ENCODE results near the gene NFATC4. TPM values are rescaled to one million over a fixed set of nuclear protein-coding genes. Genes with fewer than 3 reads are reported as not detected.

The NFATC4 gene
- total RNA-seq, 2 experiments from 2014 or later = 0.54 to 1.1 TPM

GRCh38 chr14:24416254-24416931 is 48.4 kb downstream of the NFATC4 start:
- no peak overlapping the region for H3K4me3 Mint-ChIP-seq
- no peaks in the 10 kb centered on the region for H3K27me3 Mint-ChIP-seq
- H3K9me3 Mint-ChIP-seq = no peaks in the 10 kb centered on the region
- no peaks in the 10 kb centered on the region for H3K4me1 Mint-ChIP-seq
- DNase-seq = no peak
- H3K36me3 Mint-ChIP-seq = no peaks in the 10 kb centered on the region
- H3K27ac Mint-ChIP-seq = no peak overlapping the region

GRCh38 chr14:24416932-24417619 is 49.1 kb downstream of the NFATC4 start:
- no peak for DNase-seq
- H3K9me3 Mint-ChIP-seq = no peaks in the 10 kb centered on the region
- H3K27ac Mint-ChIP-seq = no peak overlapping the region
- H3K27me3 Mint-ChIP-seq = no peaks in the 10 kb centered on the region
- no peaks in the 10 kb centered on the region for H3K36me3 Mint-ChIP-seq
- no peaks in the 10 kb centered on the region for H3K4me1 Mint-ChIP-seq
- no peak overlapping the region for H3K4me3 Mint-ChIP-seq

- Mint-ChIP-seq H3K4me3 (no peak overlapping the region), H3K9me3 (no peaks in the 10 kb centered on the region), H3K36me3 (no peaks in the 10 kb centered on the region), H3K27ac (no peak overlapping the region), H3K27me3 (no peaks in the 10 kb centered on the region), H3K4me1 (no peaks in the 10 kb centered on the region)
- no peak for DNase-seq
These were observed 50.0 kb downstream of the NFATC4 start for GRCh38 chr14:24417832-24418491.

DNA sequence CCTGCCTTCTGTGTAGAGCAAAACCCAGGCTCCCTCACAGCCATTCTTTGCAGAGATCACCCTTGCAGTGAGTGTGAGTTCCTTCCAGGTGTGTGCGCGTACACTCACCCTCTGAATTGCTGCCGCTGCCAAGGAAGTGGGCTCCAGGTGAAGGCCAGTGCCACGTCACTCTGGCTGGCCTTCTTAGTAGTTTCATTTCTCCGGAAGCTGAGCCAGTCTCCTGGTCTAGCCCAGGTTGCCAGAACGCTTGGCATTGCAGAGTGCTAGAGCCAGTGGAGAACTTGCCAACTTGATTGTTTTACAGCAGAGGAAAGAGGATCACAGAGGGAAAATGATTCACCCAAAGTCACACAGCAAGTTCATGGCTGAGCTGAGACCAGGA is 50.5 kb downstream of the NFATC4 start:
- no peak overlapping the region for H3K27ac Mint-ChIP-seq
- H3K4me3 Mint-ChIP-seq = no peak overlapping the region
- no peaks in the 10 kb centered on the region for H3K4me1 Mint-ChIP-seq
- no peaks in the 10 kb centered on the region for H3K36me3 Mint-ChIP-seq
- no peak for DNase-seq
- H3K9me3 Mint-ChIP-seq = no peaks in the 10 kb centered on the region
- H3K27me3 Mint-ChIP-seq = no peaks in the 10 kb centered on the region

GRCh38 chr14:24422261-24422660 is 54.3 kb downstream of the NFATC4 start:
- no peak for DNase-seq
- Mint-ChIP-seq H3K4me3 (no peak overlapping the region), H3K9me3 (no peaks in the 10 kb centered on the region), H3K4me1 (peaks cover 19% of the 10 kb centered on the region), H3K27ac (no peak overlapping the region), H3K36me3 (peaks cover 2% of the 10 kb centered on the region), H3K27me3 (no peaks in the 10 kb centered on the region)

DNA sequence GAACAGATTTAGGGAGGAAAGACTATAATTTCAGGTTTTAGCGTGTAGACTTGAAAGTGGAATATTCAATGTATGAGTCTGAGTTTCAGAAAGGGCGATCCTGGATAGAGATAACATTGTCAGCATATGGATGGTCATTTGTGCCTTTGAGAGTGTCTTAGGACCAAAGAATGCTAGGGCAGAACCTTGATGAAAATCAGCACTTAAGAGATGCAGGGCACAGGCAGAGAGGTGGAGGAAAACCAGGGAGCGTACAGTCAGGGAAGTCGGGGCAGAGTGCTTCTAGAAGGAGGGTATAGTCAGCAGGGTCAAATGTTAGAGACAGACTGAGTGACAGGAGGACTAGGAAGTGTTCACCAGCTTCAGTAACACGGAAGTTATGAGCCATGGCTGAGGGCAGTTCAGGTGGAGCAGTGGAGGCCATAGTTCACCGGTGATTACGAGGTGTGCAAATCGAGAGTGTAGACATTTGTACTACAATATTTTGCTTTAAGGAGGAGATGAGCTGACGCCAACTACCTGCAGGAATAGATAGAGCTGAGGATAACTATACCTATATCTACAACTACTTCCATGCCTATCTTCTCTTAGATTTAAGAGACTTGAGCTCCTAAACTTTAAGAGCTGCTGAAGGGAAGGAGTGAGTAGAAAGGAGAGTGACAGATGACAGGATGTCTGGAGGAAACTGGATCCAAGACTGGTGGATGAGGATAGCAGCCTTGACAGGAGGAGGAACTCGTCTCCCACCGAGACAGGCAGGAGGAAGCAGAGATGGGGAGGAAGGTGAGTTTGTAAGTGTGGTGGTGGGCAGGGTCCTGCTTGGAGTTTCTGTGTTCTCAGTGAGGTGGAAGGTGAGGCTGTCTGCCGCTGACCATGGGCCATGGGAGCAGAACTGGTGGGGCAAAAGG is 55.0 kb downstream of the NFATC4 start:
- Mint-ChIP-seq H3K36me3 (peaks cover 2% of the 10 kb centered on the region), H3K4me1 (peaks cover 21% of the 10 kb centered on the region), H3K27me3 (no peaks in the 10 kb centered on the region), H3K4me3 (no peak overlapping the region), H3K9me3 (no peaks in the 10 kb centered on the region), H3K27ac (no peak overlapping the region)
- no peak for DNase-seq

DNA sequence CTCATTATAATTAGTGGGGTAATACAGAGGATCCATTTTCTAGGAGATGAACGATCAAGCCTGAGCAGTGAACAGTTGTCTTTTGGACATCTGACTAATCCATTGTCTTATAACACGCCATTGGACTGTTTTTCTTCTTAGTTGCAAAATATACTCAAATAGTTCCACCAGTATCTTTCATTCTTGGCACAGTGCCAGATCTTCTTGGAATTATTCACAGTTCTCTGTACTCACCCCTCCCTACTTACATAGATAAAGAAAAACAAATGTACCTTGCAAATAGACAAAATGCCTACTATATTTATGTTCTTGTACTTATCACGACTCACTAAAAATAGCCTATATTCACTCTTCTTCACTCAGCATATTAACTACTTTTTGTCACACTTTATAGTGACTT is 57.7 kb downstream of the NFATC4 start:
- no peak for DNase-seq
- Mint-ChIP-seq H3K36me3 (peaks cover 2% of the 10 kb centered on the region), H3K27ac (no peak overlapping the region), H3K4me1 (peaks cover 28% of the 10 kb centered on the region), H3K27me3 (no peaks in the 10 kb centered on the region), H3K9me3 (no peaks in the 10 kb centered on the region), H3K4me3 (no peak overlapping the region)

DNA sequence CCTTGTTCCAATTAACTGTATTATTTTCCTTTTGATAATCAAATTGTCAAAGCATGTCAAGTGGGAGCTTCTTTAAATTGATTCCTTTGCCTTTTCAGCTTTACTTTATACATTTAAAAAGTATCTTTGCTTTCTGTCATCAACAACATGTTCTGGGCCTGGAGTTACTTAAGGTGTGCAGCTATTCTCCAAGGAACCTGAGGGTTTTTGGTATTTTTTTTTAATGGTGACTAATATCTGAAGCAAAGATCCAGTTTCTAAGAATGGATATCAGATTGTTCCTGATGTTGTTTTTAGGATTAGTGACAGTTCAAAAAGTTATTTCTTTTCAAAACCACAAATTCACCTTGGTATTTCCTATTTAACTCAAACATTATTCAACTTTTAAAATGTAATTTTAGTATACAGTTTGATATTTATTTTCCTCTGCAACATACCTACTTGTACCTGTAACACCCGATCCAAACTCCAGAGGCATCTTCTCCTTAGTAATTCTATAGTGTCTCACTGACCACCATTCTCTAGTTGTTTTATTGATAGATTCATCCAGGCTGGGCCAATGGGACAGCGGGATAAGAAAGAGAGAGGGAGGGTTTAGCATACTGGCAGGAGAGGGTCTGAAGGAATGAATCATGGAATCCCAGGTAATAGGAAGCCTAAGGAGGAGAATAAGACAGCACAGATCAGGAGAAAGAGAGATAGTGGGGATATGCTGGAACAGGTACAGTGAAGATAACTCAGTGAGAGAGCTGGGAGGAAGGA is 58.3 kb downstream of the NFATC4 start:
- Mint-ChIP-seq H3K27ac (no peak overlapping the region), H3K27me3 (no peaks in the 10 kb centered on the region), H3K4me3 (no peak overlapping the region), H3K9me3 (no peaks in the 10 kb centered on the region), H3K36me3 (peaks cover 4% of the 10 kb centered on the region), H3K4me1 (peaks cover 32% of the 10 kb centered on the region)
- DNase-seq = no peak

DNA sequence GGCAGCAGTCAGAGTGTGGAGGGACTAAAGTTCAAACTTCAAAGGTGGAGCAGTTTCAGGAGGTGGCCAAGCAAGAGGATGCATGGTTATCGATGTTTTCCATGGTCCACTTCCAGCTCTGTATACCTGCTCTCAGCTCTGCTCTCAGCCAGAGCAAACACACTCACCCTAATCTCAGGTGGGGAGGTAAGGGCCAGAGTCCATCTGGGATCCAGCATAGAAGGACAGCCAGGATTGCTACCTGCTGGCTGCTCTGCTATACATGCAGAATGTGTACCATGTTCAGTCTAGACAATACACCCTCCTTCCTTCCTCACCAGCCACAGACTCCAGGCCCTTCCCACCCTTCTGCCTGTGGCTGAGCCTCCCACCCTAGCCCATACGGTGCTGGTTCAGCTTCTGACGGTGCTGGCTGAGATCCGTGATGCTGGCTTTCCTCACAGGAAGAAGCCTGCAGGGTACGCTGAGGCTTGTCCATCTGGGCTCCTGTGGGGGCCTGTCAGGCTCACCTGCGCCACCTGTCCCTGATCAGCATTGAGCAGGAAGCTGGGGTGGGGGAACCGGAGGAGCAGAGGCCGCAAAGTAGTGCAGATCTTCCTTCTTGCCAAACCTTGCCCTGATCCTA is 59.0 kb downstream of the NFATC4 start:
- Mint-ChIP-seq H3K4me3 (no peak overlapping the region), H3K27ac (no peak overlapping the region), H3K4me1 (peaks cover 38% of the 10 kb centered on the region), H3K36me3 (peaks cover 10% of the 10 kb centered on the region), H3K9me3 (no peaks in the 10 kb centered on the region), H3K27me3 (no peaks in the 10 kb centered on the region)
- DNase-seq = no peak

DNA sequence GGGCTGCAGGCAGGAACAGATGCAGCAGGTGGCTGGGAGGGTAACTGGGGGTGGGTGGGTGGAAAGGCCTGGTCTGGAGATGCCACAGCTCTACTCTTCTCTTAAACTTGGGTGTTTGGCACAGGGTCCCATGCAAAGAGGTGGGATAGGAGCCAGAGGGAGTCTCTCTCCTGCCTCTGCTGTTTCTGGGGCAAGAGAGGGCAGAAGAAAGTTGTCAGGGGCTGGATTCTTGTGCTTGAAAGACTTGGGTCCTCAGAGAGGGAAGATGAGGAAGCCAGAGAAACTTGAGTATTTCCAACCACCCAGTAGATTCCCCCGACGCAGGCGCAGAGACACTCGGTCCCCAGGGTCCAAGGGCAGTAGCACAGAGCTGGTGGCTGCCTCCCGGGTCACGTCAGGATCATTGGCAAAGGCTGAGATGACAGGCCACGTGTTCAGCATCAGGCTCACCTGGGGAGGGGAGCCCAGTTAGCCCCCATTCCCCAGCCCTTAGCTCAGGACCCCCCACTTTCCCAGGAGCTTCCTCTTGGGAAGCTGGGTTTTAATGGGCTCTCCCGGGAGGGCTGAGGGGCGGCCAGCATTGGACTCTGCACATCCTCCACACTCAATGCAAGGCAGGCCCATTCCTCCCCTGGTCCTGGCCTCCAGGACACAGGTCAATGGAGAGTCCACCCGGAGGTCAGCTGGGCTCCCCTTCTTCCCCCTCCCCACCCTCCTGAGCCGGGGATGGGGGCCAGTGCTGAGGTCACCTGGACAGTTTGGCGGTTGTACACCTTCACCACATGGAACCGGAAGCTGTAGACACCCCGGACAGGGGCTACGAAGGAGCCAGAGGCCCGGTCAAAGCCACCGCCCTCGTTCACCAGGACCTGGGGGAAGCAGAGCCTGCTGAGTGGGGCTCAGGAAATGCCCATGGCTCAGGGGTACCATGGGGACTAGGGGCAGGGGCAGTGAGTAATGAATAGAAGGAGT is 59.8 kb downstream of the NFATC4 start:
- no peak for DNase-seq
- Mint-ChIP-seq H3K27ac (peak overlapping the region; percentile 71), H3K27me3 (no peaks in the 10 kb centered on the region), H3K9me3 (no peaks in the 10 kb centered on the region), H3K4me3 (peak overlapping the region; percentile 14), H3K4me1 (peaks cover 39% of the 10 kb centered on the region), H3K36me3 (peaks cover 12% of the 10 kb centered on the region)

DNA sequence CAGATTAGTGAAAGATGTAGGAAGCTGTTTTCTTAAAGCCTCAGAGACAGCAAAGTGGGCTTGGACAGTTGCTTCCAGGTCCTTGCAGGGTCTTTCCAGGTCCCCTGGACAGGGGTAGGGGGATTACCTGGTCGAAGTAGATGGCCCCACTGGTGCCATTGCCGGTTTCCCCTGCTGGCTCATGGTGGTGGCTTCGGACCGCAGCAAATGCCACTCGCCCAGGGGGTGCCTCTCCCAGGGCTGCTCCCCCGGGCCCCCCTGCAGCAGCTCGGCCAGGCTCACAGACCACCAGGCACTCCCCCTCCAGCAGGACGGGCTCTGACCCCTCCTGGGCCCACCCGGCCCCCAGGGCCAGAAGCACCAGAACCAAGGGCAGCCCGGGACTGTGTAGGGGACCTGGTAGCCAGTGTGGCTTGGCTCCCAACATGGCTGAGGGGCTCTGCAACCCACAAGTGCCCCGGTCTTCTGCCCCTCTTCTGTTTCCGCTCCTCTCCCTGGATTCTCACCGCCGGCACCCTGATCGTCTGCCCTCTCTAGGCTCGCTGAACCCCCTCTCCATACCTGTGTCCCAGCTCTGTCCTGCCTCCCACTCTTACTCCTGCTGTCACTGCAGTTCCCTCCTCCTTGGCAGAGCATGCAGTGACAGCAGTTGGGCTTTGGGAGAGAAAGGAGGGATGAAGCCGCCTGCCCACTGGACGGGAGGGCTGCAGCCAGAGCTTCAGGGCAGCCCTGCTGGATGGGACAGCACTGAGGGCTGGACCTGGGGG is 60.8 kb downstream of the NFATC4 start:
- Mint-ChIP-seq H3K4me1 (peaks cover 44% of the 10 kb centered on the region), H3K27ac (peak overlapping the region; percentile 97), H3K27me3 (no peaks in the 10 kb centered on the region), H3K9me3 (no peaks in the 10 kb centered on the region), H3K4me3 (peak overlapping the region; percentile 90), H3K36me3 (peaks cover 19% of the 10 kb centered on the region)
- DNase-seq = no peak
